Caco-2 (cell line): ENCODE measurements around the gene RBPMS2. TPM values are rescaled to one million over a fixed set of nuclear protein-coding genes. Genes with fewer than 3 reads are reported as not detected.

Experiments
- BruUV-seq: library from RNA; stranded (reverse); fragments of 400-500 nt; replicated peaks from 2 replicates; lab custom pipeline; 2021; lab: Mats Ljungman, UMichigan
- CTCF ChIA-PET: fragments of 300-600 bp; sonication (Branson Sonifier 250); formaldehyde crosslinking; loops from one replicate; lab custom pipeline; 2022; ENCODE audit warnings: antibody characterized with exemption; lab: Charles Lee
- POLR2A ChIA-PET: fragments of 300-600 bp; sonication (Branson Sonifier 250); formaldehyde crosslinking; loops from one replicate; lab custom pipeline; 2022; ENCODE audit warnings: antibody characterized with exemption; lab: Charles Lee
- DNase-seq, 2 experiments: peaks; one replicate each; pipeline versions ENCODE4 v3.0.0 to v3.0.0-alpha.2; 2020 to 2022
- H3K27me3 ChIP-seq: replicated peaks from 2 replicates; pipeline ENCODE4 v1.6.0; 2011; ENCODE audit warnings: low read length; ENCODE audit not compliant: control insufficient read depth, insufficient read depth
- H3K36me3 ChIP-seq: 2 replicates; pipeline ENCODE4 v1.5.1; 2011; ENCODE audit warnings: low read length; ENCODE audit not compliant: control insufficient read depth, insufficient read depth
- H3K4me1 ChIP-seq: fragments of 250-450 bp; sonication (Bioruptor Pico); 2 replicates; pipeline ENCODE4 v1.5.1; 2020; ENCODE audit warnings: mild to moderate bottlenecking
- H3K4me3 ChIP-seq: 2 replicates; pipeline ENCODE4 v1.5.1; 2011; ENCODE audit warnings: low read depth, mild to moderate bottlenecking, control low read depth, low read length
- H3K9me3 ChIP-seq: fragments of 250-450 bp; sonication (Bioruptor Pico); 2 replicates; pipeline ENCODE4 v1.5.1; 2020; ENCODE audit warnings: mild to moderate bottlenecking, moderate library complexity
- H3K27ac Mint-ChIP-seq: one replicate; pipeline ENCODE4 v1.8.0; 2022; ENCODE audit warnings: mixed read lengths; ENCODE audit not compliant: unreplicated experiment
- H3K27me3 Mint-ChIP-seq: one replicate; pipeline ENCODE4 v1.8.0; 2022; ENCODE audit warnings: mixed read lengths; ENCODE audit not compliant: insufficient read depth, unreplicated experiment
- H3K36me3 Mint-ChIP-seq: one replicate; pipeline ENCODE4 v1.8.0; 2022; ENCODE audit warnings: mild to moderate bottlenecking, mixed read lengths; ENCODE audit not compliant: insufficient read depth, unreplicated experiment
- H3K4me1 Mint-ChIP-seq: one replicate; pipeline ENCODE4 v1.8.0; 2022; ENCODE audit warnings: low read depth, mixed read lengths; ENCODE audit not compliant: unreplicated experiment
- H3K4me3 Mint-ChIP-seq: one replicate; pipeline ENCODE4 v1.8.0; 2022; ENCODE audit warnings: mild to moderate bottlenecking, moderate library complexity, mixed read lengths; ENCODE audit not compliant: unreplicated experiment
- H3K9me3 Mint-ChIP-seq: one replicate; pipeline ENCODE4 v1.8.0; 2022; ENCODE audit warnings: mixed read lengths; ENCODE audit not compliant: unreplicated experiment
- intact Hi-C: fragments of 100-400 bp; cut with micrococcal nuclease; formaldehyde crosslinking; loops from one replicate; pipeline ENCODE4 v1.10.0; 2022; ENCODE audit not compliant: unreplicated experiment
- total RNA-seq: library from RNA; stranded (reverse); gene quantifications from 2 replicates; pipeline ENCODE4 v1.2.3, GENCODE V29; 2022
- TF ChIP-seq, protein P1 (sequence below), 2 experiments: fragments of 200-600 bp in 1 of 2; IDR thresholded peaks; 1 replicate in 1 of 2; 2 replicates in 1 of 2; pipeline versions ENCODE4 v1.5.1 to v1.8.0; 2011 to 2022; ENCODE audit warnings: antibody characterized with exemption in 1 of 2, control low read depth in 1 of 2, inconsistent platforms in 1 of 2, low read depth in 1 of 2, low read length in 1 of 2, mild to moderate bottlenecking in 1 of 2, moderate library complexity in 1 of 2; ENCODE audit not compliant: insufficient read depth in 1 of 2, severe bottlenecking in 1 of 2, unreplicated experiment in 1 of 2

RBPMS2 gene
- total RNA-seq, 1 experiment from 2014 or later, result 9.3 TPM

DNA sequence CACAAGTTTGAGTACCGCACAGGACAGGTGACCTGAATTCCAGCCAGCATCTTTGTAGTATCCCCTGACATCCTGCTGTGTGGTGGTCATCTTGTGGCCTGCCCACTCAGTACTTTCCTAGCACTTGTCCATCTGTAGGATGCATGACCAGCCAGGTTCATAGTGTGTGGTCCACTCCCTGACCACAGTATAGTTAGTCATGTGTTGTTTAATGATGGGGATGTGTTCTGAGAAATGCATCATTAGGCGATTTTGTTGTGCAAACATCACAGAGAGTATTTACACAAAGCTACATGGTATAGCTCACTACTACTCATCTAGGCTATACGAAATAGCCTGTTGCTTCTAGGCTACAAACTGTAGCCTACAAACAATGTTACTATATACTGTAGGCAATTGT, 16.9 kb upstream of the RBPMS2 start:
- Mint-ChIP-seq H3K4me1 (no peaks in the 10 kb centered on the region), H3K27ac (no peak overlapping the region), H3K27me3 (no peaks in the 10 kb centered on the region), H3K9me3 (no peaks in the 10 kb centered on the region), H3K36me3 (no peaks in the 10 kb centered on the region), H3K4me3 (no peak overlapping the region)
- no peak for DNase-seq
- Histone ChIP-seq H3K36me3 (no peaks in the 10 kb centered on the region), H3K4me1 (no peaks in the 10 kb centered on the region), H3K4me3 (no peak overlapping the region), H3K9me3 (no peaks in the 10 kb centered on the region), H3K27me3 (no peaks in the 10 kb centered on the region)
- intact Hi-C loops, result no loop called here
- BruUV-seq, result no TSS peak
- ChIA-PET POLR2A (no interaction called here), CTCF (no interaction called here)
- TF ChIP-seq, protein P1, sequence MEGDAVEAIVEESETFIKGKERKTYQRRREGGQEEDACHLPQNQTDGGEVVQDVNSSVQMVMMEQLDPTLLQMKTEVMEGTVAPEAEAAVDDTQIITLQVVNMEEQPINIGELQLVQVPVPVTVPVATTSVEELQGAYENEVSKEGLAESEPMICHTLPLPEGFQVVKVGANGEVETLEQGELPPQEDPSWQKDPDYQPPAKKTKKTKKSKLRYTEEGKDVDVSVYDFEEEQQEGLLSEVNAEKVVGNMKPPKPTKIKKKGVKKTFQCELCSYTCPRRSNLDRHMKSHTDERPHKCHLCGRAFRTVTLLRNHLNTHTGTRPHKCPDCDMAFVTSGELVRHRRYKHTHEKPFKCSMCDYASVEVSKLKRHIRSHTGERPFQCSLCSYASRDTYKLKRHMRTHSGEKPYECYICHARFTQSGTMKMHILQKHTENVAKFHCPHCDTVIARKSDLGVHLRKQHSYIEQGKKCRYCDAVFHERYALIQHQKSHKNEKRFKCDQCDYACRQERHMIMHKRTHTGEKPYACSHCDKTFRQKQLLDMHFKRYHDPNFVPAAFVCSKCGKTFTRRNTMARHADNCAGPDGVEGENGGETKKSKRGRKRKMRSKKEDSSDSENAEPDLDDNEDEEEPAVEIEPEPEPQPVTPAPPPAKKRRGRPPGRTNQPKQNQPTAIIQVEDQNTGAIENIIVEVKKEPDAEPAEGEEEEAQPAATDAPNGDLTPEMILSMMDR (IDR thresholded peaks at IDR 0.05; ENCODE audit: insufficient read depth in 1 of 2, low read depth in 1 of 2, low read length in 1 of 2, severe bottlenecking in 1 of 2, unreplicated experiment in 1 of 2), result no peak

DNA sequence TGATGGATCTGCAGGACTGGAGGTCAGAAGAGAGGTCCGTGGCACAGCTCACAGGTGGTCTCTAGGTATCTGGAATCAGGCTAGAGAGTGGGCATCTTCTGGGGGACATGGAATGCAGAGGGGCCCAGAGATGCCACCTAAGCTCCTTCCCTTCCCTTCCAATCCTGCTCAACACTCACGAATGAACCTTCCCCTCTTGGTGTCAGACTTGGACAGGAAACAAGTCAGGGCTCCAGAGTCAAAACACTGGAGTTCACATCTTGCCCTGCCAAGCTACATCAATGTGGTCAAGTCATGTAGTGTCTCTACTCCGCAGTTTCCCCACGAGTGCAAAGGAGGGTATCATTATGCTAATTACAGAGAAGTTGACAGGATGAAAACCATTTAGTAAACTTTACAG, 16.0 kb upstream of the RBPMS2 start:
- H3K36me3 ChIP-seq, result no peaks in the 10 kb centered on the region
- CTCF ChIA-PET, result interaction anchor here (0.6 to 1.1 kb wide), 3 partner anchors 19 to 60 kb away, joined by 3 to 5 read pairs (median 3); no protein-coding TSS in a partner anchor
- no peaks in the 10 kb centered on the region for H3K27me3 Mint-ChIP-seq
- H3K4me1 ChIP-seq, result no peaks in the 10 kb centered on the region
- H3K27ac Mint-ChIP-seq, result no peak overlapping the region
- no peaks in the 10 kb centered on the region for H3K4me1 Mint-ChIP-seq
- no peaks in the 10 kb centered on the region for H3K9me3 Mint-ChIP-seq
- no peak overlapping the region for H3K4me3 ChIP-seq
- H3K4me3 Mint-ChIP-seq, result no peak overlapping the region
- POLR2A ChIA-PET, result no interaction called here
- intact Hi-C loops, result no loop called here
- TF ChIP-seq, protein P1 (IDR thresholded peaks at IDR 0.05; ENCODE audit: insufficient read depth in 1 of 2, low read depth in 1 of 2, low read length in 1 of 2, severe bottlenecking in 1 of 2, unreplicated experiment in 1 of 2), result no peak
- no peaks in the 10 kb centered on the region for H3K36me3 Mint-ChIP-seq
- H3K27me3 ChIP-seq, result no peaks in the 10 kb centered on the region
- BruUV-seq, result no TSS peak
- H3K9me3 ChIP-seq, result no peaks in the 10 kb centered on the region
- no peak for DNase-seq

DNA sequence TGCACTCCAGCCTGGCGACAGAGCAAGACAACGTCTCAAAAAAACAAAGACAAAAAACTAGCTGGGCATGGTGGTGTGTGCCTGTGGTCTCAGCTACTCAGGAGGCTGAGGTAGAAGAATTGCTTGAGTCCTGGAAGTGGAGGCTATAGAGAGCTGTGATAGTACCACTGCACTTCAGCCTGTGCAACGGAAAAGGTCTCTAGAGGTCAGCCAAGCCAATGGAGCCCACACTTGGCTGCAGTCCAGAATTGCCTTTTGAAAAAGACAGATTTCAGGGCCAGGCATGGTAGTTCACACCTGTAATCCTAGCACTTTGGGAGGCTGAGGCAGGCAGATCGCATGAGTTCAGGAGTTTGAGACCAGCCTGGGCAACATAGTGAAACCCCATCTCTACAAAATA, 8.4 kb upstream of the RBPMS2 start:
- H3K27me3 Mint-ChIP-seq, result peaks cover 3% of the 10 kb centered on the region
- Histone ChIP-seq H3K4me1 (no peaks in the 10 kb centered on the region), H3K36me3 (no peaks in the 10 kb centered on the region), H3K9me3 (no peaks in the 10 kb centered on the region), H3K4me3 (no peak overlapping the region), H3K27me3 (no peaks in the 10 kb centered on the region)
- POLR2A ChIA-PET, result no interaction called here
- CTCF ChIA-PET, result interaction anchor here (1.2 kb wide), 1 partner anchor 27 kb away, joined by 3 read pairs; no protein-coding TSS in a partner anchor
- intact Hi-C loops, result no loop called here
- DNase-seq, result no peak
- no TSS peak for BruUV-seq
- TF ChIP-seq, protein P1 (IDR thresholded peaks at IDR 0.05; ENCODE audit: insufficient read depth in 1 of 2, low read depth in 1 of 2, low read length in 1 of 2, severe bottlenecking in 1 of 2, unreplicated experiment in 1 of 2), result no peak
- no peaks in the 10 kb centered on the region for H3K9me3 Mint-ChIP-seq
- no peak overlapping the region for H3K27ac Mint-ChIP-seq
- H3K4me1 Mint-ChIP-seq, result no peaks in the 10 kb centered on the region
- H3K36me3 Mint-ChIP-seq, result no peaks in the 10 kb centered on the region
- no peak overlapping the region for H3K4me3 Mint-ChIP-seq
